OCI-M1 (cell line): ENCODE results near the gene PKHD1.

Experiments
- DNase-seq: peaks from one replicate; lab custom pipeline; 2025; lab: John Stamatoyannopoulos, UW

The PKHD1 gene

DNA sequence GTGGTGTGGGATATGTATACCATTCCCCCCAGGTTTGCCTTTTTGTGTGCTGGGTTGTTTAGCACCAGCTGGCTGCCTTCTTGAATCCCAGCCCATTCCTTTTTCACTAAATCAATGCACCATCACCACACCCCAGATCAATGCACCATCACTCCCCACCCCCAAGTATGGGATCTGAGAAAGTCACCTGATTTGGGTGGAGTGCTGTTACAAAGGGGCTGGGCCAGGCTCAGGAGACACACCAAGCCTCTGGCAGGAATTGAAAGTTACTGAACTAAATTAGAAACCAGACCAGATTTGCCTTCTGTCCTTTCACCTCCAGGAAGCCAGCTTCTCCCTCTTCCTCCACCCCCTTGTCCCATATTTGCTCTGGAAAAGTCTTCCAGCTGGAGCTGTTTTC is 19.6 kb upstream of the PKHD1 start:
- no peak for DNase-seq

DNA sequence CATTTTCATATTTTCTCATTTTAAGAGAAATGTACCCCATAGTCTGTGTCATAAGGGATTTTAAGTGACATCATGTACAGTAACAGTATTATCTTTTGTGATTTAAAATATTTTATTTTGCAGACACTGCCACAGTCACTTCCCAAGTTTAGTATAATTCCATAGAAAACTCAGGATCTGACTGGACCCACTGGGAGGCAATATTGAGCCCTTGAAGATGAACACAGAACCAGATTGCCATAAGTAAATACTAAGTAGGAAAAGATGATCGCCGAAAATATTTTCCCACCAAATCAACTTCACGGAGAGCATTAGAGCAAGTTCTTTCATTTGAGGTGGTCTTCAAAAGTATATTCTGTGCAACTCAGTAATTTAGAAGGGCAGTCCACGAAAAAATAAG is 17.6 kb upstream of the PKHD1 start:
- DNase-seq, result no peak

DNA sequence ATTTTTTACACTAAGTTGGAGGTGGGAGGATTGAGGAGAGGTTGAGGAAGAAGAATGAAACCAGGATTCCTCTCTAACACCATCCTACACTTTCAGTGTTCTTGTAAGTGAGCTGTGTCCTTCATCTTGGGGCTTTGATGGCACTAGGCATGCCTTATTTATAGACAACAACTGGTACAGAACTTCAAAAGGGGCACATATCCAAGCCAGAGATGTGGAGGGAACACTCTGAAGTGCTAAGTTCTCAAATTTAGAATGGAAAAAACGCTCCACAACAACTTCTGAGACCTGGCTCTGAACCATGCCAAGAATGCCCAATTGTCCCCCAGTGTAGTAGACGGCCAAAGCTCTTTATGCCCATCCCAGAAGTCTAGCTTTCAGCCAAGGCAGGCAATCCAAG is 16.2 kb upstream of the PKHD1 start:
- no peak for DNase-seq

DNA sequence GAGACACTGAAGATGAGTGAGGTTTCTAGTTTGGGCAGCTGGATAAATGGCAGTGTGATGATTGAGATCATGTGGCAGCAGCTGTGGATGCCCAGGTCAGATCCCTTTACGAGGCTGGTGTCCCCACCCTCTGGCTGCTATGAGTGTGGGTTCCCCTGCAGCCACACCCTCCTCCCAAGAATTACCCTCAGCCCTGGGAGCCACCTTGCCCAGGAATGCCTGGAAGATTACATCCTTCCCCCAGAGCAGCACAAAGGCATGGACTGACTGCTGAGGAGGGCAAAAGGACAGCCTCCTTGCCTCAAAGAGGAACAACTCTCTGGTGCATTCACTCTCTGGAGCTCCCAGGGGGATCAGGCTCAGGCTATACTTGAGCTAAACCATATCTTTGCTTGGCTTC is 15.0 kb upstream of the PKHD1 start:
- no peak for DNase-seq

DNA sequence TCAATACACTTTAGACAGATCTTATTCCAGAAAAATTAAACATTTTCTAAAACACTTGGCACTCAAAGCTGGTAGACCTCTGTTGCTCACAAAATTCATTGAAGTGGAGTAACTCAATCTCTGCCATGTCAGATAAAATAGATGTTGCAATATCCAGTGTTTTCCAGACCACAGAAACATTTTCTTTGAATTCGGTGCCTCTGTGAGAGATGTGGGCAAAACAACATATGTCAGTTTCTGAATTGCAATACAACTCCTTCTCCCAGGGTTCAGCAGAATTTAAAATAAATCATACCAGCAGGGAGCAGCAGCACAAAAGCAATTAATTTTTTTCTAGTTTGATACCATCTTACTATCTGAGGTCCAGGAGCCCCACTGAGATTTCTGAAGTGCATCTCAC is 11.3 kb upstream of the PKHD1 start:
- peak; percentile 71 for DNase-seq

DNA sequence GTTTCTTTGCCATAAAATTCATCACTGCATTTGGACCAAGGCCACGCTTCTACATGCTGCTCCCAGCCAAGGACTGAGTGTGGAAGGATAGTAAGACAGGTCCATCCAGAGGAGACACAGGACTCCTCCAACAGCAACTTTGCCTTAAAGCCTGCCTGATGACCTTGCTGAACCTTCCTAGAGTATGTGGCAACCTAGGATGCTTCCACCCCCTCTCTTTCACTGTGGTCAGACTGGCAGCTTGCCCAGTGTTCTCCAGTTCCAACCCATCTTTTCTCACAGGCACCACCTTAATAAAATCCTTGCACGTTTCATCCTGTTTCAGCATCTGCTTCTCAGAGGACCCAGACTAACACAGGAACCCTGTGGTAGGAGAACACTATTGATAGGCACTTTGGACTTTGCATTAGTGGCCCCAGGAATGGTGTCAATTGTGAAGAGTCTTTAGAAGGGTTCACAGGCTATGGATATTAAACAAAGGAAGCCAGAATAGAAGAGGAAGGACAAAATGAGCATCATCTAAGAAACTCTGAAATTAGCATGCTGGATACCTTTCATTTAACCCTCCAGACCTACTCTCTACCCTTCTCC is 2.4 kb upstream of the PKHD1 start:
- peak; percentile 14 for DNase-seq

DNA sequence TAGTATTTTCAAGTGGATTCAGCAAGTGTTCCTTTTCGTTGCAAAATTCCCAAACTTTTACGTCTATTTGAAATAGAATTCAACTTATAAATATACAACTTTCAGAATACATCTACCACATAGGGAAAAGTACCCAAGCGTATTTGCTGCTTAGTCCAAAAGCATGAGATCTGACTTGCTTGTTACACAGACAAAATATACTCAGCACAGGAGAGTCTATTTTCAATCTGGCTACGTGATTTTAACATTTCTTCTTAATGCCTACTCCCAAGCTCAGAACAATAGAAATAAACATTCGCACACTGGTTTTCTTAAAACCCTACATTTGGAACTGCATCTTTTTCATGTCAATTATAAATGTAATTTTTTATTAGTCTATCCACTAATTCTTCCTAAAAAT is 672 bp downstream of the PKHD1 start:
- no peak for DNase-seq

DNA sequence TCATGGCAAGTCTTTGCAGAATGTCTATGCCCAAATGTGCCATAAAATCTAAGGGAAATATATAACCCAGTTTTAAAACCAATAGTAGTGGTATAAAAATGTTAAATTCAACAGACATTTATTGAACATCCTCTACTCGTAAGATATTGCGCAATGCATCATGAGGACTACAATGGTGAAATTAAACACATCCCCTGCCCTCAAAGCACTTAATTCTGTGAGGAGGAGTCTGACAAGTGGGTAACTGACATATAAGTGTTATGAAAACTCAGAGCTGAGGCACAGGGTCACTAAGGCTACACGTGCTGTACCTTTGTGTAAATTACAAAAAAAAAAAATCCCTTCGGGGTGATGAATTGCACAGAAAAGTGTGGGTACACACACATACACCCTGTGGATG is 6.2 kb downstream of the PKHD1 start:
- no peak for DNase-seq

DNA sequence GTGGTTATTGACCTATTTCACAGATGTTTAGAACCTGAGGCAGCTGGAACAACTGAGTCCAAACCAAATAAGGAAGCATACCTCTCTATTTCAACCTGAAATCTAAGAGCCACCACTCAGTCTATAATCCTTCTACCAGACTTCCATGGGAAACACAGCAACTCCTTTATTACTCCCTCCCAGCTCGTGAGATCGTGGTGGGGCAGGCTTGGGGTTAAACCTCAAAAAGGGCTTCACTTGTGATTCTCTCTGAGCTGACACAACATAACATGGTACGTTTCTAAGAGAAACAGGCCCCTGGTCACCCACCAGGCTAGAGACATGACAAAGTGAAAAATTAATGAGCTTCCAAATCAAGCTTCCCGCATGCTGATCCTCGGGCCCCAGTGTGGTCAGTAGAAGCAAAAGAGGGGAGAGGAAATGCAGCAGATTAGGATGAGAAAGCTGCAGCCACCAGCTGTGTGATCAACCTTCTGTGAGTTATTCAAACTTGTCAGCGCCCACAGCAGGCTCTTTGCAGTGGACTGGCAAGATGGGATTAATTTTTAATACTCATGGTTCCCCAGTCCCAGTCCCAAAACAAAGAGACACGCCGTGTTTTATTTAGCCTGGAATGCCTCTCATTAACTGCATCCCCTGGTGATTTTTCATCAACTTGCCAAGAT is 9.3 kb downstream of the PKHD1 start:
- no peak for DNase-seq

DNA sequence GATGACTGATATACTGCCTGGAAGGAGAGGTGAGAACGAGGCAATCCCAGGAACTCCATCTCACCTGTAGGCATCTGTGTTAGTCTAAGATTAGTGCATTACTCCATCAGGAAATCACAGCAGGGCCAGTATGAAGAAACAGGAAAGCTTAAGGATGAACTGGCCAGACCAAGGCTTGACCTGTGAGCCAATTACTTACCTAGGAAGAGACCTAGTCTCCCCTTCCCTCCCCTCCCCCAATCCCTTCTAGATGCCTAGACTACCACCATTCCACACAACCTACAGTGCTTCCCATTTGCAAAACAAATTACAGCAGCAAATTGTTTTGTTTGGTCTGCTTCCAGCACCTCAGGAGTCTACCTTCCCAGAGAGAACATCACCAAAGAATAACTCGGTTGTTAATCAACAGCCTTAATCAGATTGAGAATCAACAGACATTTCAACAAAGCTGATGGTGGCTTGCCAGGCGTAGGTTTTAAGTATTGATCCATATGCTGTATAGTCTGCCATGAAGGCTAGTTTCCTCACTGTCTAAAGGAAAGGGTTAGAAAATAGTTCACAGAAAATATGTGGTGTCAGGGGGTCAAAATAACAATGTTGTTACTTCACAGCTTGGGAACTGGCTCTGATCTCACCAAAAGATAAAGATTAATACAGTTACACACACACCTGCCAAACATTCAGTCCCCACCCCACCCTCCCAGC is 10.1 kb downstream of the PKHD1 start:
- DNase-seq, result no peak

DNA sequence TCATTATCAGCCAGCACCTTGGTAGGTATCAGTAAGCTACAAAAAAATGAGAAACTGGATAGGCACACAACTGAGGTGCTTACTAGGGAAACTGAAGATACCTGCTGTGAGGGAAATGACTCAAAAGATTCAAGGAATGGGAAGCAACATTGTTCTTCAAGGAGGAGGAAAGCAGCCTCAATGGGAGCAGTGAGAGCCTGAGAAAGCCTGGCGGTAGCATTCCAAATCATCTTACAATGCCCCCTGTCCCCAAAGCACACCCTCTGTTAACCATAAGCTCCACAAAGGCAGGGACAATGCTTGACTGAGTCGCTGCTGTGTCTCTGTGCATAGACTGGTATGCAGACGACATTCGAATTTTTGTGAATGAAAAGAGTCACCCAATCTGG is 10.6 kb downstream of the PKHD1 start:
- no peak for DNase-seq

DNA sequence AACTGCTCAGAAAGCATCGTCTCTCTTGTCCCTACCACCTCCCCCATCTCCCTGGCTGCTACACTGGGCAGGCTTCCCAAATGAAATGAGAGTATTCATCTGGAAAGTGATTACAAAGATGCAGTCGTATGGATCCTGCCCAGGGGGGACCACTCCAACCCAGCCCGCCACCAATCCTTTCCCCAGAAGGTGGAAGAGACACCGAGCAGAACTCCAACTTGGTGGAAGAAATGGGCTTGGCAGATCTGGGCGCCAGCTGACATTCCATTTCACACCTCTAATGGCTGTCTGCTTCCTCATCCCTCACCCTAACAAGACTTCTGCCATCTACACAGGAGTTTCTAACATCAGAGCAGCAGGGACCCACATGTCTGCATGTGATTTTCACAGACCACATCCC is 12.7 kb downstream of the PKHD1 start:
- no peak for DNase-seq

DNA sequence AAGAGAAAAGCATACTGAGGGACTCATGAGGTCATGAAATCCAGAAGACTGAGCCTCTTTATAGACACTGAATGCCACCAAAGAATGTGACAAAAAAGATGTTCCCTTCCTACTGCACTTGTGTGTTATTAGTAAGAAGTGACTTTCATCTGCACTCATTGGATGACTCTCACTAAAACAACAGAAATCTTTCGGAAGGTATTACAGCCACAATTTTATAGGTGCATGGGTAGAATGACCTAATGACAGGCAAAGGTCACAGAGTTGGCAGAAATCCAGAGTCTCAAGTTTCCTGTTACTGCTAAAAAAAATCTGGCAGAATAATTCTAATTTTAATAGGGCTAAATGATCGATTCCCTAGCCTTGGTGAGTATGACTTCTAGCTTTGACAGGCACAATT is 13.3 kb downstream of the PKHD1 start:
- DNase-seq, result no peak

DNA sequence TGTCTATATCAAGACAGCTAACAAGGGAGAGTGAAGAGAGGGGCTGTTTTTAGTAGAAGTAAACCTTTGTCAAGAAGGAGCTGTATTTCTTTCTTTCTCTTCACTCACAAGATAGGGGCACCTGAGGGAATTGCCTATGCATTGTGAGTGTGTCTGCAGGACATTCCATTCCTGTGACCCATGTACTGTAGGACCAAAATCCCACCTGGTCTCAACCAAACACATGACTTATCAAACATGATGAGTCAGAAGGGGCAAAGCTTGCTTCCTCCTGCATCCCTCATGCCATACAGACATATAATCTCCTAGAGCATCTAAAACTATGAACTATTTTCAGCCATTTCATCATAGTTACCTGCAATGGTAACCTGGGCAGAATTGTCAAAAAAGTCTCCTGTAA is 21.8 kb downstream of the PKHD1 start:
- no peak for DNase-seq

DNA sequence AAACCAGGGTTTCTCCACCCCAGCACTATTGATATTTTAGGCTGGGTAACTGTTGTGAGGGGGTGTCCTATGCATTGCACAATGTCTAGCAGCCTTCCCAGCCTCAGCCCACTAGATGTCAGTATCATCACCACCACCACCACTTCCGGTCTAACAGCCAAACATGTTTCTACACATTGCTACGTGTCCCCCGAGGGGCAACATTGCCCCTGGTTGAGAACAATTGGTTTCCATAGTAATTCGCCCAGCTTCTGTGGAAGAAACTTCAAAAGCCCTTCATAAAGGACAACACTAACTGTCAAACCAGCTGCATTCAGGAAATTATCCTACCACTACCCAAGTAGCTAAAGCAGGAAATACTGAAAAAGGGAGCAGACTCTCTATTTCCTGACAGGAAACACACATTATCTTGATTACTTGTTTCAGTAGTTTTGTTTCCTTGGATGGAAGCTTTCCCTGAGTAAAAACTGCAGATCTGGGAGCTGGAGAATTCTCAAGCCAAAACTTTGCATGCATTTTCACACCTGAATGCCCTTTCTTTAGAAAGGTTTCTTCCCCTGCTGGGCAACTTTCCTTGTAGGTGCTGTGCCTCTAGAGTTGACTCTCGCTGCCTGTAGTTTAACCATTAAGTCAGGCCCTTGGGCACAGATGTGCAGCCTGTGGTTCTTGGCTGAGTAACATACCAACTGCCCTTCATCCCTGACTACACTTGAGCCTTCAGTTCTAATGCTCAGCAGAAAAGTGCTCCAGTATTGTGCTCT is 23.6 kb downstream of the PKHD1 start:
- DNase-seq, result peak; percentile 84

DNA sequence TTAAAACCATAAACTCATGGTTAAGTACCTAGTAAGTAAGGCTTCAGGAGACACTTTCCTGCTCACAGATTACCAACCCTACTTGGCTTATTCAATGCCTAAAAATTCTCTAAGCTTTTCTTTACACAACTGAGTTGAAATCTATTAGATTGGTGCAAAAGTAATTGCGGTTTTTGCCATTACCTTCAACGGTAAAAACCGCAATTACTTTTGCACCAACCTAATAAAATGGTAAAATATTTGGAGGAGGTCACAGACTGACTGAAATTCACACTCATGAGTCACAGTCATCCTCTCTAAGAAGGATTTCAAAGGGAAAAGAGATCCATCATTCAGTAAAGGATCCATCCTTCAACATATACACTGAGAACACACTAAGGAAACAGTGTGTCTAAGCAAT is 25.9 kb downstream of the PKHD1 start:
- DNase-seq, result no peak

DNA sequence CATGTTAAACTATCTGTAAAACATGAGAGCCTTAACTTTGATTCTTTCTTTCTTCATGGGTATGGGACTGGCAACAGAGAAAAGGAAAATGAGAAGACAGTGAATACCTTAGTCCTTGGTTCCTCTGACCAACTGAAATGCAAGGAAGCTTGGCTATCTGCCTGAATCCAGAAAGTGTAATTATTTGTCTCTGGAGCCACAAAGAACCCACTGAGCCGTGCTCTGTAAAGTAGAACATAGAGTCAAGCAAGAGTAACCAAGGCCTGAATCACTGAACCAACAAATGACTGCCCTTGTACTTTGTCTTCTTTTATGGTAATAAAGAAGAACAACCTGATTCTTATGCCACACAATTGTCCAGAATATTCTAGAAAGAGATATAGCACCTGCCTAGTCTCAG is 27.6 kb downstream of the PKHD1 start:
- DNase-seq, result no peak

DNA sequence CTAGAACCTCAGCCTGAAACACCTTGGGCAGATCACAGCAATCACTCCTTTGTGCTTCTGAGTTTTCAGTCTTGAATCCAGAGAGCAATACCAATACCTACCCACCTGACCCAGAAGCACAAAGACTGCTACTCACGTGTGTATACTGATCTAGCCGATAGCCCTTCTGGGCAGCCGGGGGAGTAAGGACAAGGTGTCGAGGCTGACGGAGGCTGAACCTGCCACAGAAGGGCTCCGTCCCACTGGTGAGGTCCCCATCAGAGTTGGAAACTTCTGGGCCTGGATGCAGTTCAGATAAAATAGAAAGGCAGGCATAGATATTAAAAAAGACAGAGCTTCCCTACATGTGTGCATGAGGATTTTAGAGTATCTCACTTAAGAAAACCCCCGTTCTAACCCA is 32.0 kb downstream of the PKHD1 start:
- no peak for DNase-seq

DNA sequence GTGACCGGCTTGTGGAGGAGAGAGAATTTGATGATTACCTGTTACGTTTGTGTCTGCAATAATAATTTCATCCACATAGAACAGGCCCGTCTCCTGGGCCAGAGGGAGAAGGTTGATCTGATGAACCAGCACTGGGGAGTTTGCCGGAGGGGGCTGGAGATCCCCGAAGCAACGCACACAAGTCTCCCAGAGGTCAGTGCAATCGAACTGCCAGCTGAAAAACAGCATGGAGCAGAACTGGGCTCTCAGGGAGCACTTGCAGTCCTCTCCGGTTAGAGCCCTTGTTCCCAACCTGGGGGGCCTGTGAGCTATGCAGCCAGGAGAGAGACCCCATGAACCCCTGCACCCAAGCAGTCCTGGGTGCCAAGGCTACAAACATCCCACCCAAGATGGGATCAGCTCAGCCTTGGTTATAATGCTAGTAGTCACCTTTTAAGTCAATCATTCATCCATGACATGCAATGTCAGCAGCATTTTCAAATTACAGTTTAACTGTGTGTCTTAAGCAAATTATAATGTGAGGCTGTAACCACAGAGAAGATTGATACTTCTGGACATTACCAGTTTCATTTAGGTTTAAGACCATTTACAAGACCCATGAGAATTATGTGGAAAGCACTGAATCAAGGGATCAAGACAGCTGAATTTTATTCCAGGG is 34.2 kb downstream of the PKHD1 start:
- no peak for DNase-seq

DNA sequence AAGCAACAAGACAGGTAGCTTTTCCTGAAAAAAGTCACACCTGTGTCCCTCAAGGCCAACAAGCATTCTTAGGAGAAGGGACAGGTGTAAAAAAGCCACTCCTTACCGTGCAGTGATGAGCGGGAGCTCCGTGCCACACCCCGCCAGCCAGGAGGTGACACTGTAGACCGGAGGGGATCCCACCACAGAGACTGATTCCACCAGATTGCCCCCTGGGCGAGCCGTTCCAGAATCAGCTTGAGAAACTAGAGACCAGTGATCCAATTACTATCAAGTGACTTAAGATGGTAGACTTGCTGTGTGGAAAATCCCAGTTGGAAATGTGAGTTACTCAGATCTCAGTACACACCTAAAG is 37.4 kb downstream of the PKHD1 start:
- DNase-seq, result no peak

DNA sequence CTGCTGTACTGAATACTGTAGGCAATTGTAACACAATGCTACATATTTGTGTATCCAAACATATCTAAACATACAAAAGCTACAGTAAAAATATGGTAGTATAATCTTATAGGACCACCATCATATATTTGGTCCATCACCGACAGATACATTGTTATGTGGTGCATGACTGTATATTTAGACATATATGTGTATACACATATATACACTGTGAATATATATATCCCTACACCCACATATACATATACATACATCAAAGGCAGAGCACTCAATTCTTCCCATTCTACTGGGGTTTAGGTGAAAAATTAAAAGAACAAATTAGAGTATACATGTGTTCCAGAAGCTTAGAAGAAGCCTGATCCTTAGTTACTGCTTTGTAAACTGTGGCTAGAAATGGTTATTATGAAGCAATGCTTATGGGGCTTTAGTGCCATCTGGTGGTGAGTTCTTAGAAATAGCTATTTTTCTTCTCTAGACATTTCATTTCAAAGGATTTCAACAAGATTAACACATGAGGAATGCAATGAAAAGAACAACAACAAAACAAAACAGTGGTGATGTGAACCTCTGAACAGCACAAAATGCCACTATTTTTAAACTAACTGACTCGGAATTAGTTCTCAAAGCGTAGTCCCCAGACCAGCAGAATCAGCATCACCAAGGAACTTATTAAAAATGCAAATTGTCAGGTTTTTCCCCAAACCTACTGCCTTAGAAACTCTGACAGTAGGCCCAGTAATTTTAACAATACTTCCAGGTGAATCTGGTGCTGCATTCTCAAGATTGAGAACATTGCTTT is 38.0 kb downstream of the PKHD1 start:
- DNase-seq, result peak; percentile 78

DNA sequence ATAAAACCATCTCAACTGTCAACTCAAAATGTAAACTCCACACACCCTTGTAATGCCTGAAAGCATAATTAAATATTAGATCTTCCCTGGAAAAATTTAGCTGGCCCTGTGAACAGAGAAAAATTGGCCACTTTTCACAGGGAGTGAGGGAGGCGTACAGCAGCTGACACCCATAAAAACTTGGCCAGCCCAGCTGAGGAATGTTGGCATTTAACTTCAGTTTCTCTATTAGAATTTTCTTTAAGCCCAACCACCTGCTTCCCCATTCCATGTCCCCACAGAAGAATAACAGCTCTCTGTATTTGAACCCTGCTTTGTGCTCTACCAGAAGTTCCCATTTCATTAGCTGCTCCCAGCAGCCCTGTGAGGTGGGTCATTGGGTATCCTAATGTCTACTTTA is 41.0 kb downstream of the PKHD1 start:
- DNase-seq, result no peak
